ENCODE data around the gene HPSE2. TPM values are rescaled to one million over a fixed set of nuclear protein-coding genes. Genes with fewer than 3 reads are reported as not detected.

HPSE2 gene
- total and polyA plus RNA-seq, 2 of the 8 experiments (the other 6 are each of a cell fraction or from before 2014, with no cell fraction given) = 0.41 to 0.58 TPM

DNA sequence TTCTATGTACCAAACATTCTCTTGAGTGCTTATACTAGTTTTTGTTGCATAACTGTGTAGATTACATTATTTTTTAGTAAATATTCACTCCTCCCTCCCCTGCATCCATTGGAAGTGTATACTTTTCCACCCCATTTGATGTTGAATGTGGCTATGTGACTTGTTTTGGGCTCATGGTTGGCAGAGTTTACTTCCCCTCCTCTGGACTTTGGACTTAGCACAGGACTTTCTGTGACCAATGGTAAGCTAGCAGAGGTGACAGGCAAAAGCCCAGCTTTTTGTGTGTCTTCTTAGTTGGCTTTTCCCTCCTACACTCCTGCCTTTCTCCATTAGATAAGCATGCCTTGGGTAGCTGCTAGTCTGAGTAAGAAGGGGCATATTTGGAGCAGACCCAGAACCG lies 353.9 kb downstream of the HPSE2 start (continued):
- TF ChIP-seq CTCF (IDR thresholded peaks at IDR 0.05; ENCODE audit: control extremely low read depth in 1 of 3, insufficient read depth in 1 of 3, low read depth in 1 of 3, low read length in 3 of 3) (no peak), EP300 (IDR thresholded peaks at IDR 0.05; ENCODE audit: borderline replicate concordance in 1 of 2, low read depth in 2 of 2, low read length in 2 of 2) (no peak), ATF3 (IDR thresholded peaks at IDR 0.05; ENCODE audit: insufficient read depth, low read depth, low read length) (no peak), RBBP5 (IDR thresholded peaks at IDR 0.05; ENCODE audit: borderline replicate concordance, low read depth, low read length) (no peak)

Measured in H1 (cell line).